ENCODE data around the gene TMEM86B. TPM values are rescaled to one million over a fixed set of nuclear protein-coding genes. Genes with fewer than 3 reads are reported as not detected.

Gene TMEM86B
- total RNA-seq, 1 donor from 2014 or later = 3.9 TPM

DNA sequence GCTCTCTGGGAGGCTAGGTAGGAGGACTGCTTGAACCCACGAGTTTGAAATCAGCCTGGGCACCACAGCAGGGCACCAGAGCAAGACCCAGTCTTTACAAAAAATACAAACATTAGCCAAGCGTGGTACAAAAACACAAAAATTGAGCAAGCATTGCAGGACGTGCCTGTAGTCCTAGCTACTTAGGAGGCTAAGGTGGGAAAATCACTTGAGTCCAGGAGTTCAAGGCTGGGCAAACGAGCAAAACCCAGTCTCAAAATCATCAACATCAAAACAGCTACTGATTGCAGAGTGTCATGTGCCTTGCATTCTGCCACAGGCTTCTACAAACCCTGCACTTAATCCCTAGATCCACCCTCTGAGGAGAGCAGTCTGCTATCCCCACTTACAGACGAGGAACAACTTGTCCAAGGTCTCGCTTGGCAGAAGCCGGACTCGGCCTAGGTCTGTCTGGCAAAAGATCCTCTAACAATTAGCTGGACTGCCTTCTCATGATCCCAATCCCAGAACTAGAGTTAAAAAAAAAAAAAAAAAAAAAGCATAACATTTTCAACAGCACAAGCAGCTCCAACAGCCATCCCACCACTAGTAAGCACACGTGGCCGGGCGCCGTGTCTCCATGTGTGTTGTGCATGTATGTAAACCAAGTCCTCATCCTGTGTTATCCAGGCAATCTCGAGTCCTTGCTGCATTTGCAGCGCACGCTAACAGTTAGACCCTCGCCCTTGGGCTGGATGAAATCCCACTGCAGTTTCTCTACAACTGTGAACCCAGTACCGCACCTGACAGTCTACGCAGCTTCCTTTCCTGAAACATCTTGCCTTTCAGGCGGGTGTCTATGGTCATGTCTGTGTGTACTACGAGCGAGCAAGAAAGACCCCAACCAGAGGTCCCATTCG lies 28.2 kb upstream of the TMEM86B start:
- DNase-seq (ENCODE audit: low read depth) = no peak
- Mint-ChIP-seq H3K4me3 (ENCODE audit: unreplicated experiment) (peak overlapping the region; percentile 99), H3K27me3 (ENCODE audit: low read depth, unreplicated experiment) (no peaks in the 10 kb centered on the region), H3K9me3 (ENCODE audit: unreplicated experiment) (no peaks in the 10 kb centered on the region), H3K27ac (ENCODE audit: unreplicated experiment) (peak overlapping the region; percentile 80), H3K4me1 (ENCODE audit: low read depth, unreplicated experiment) (peaks cover 30% of the 10 kb centered on the region), H3K36me3 (ENCODE audit: low read depth, unreplicated experiment) (peaks cover 1% of the 10 kb centered on the region)
- H4K20me1 ChIP-seq (ENCODE audit: insufficient read depth, low read length) = peaks cover 64% of the 10 kb centered on the region
- H3K4me3 ChIP-seq (ENCODE audit: insufficient read depth, low read depth, low read length) = peak overlapping the region; percentile 85
- peak overlapping the region; percentile 96 for H3K9ac ChIP-seq (ENCODE audit: low read length)
- H3K27me3 ChIP-seq (ENCODE audit: insufficient read depth, low read length) = no peaks in the 10 kb centered on the region
- H3K4me1 ChIP-seq (ENCODE audit: insufficient read depth, low read length) = peaks cover 36% of the 10 kb centered on the region
- H3K36me3 ChIP-seq (ENCODE audit: insufficient read depth, low read length) = no peaks in the 10 kb centered on the region
- peaks cover 70% of the 10 kb centered on the region for H3K79me2 ChIP-seq (ENCODE audit: insufficient read depth, low read length)
- FAIRE-seq = no peak
- no peak overlapping the region for H2AFZ ChIP-seq (ENCODE audit: low read depth, low read length)
- H3K27ac ChIP-seq (ENCODE audit: low read depth, low read length) = no peak overlapping the region
- TF ChIP-seq, protein P1, sequence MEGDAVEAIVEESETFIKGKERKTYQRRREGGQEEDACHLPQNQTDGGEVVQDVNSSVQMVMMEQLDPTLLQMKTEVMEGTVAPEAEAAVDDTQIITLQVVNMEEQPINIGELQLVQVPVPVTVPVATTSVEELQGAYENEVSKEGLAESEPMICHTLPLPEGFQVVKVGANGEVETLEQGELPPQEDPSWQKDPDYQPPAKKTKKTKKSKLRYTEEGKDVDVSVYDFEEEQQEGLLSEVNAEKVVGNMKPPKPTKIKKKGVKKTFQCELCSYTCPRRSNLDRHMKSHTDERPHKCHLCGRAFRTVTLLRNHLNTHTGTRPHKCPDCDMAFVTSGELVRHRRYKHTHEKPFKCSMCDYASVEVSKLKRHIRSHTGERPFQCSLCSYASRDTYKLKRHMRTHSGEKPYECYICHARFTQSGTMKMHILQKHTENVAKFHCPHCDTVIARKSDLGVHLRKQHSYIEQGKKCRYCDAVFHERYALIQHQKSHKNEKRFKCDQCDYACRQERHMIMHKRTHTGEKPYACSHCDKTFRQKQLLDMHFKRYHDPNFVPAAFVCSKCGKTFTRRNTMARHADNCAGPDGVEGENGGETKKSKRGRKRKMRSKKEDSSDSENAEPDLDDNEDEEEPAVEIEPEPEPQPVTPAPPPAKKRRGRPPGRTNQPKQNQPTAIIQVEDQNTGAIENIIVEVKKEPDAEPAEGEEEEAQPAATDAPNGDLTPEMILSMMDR (IDR thresholded peaks at IDR 0.05; ENCODE audit: insufficient read depth, low read depth, low read length) = no peak
- TF ChIP-seq EZH2 (IDR thresholded peaks at IDR 0.05; ENCODE audit: insufficient read depth, low read length) = no peak
- H3K4me2 ChIP-seq (ENCODE audit: low read length) = peak overlapping the region; percentile 100
- no peaks in the 10 kb centered on the region for H3K9me3 ChIP-seq (ENCODE audit: insufficient read depth, low read depth, low read length)

DNA sequence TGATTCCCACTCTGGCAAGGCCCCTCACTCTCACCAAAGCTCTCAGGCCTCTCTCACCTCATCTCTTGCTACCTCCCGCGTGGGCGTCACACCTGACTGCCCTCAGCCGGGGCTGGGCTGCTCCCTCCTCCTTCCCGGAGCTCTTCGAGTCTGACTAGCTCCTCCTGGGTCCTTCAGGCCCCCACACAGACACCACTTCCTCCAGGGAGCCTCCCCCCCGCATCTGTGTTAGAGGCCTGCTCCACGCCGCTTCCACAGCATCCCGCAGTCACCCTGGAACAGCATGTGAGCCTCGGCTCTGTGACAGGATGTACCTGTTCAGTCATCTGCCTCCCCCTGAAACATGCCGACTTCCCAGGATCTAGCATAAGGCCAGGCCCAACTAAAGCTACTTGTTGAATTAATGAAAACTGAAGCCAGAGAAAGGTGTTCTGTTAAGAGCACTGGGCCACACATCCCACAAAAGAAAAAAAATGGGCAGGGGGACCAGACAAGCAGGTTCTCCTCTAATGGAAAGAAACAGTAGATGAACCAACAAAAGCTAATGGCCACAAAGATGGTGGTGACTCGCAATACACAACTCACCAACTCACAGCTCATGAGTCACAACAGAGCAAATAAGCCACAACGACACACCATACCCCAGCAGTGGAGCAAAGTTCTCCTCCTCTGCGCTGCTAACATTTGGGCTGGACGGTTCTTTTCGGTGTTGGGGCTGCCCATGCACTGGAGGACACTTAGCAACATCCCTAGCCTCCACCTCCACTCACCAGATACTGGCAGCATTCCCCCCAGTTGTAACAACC lies 27.3 kb upstream of the TMEM86B start:
- no peaks in the 10 kb centered on the region for H3K27me3 ChIP-seq (ENCODE audit: insufficient read depth, low read length)
- peak overlapping the region; percentile 19 for H3K4me3 ChIP-seq (ENCODE audit: insufficient read depth, low read depth, low read length)
- H3K9me3 ChIP-seq (ENCODE audit: insufficient read depth, low read depth, low read length) = no peaks in the 10 kb centered on the region
- TF ChIP-seq, protein P1 (IDR thresholded peaks at IDR 0.05; ENCODE audit: insufficient read depth, low read depth, low read length) = no peak
- H3K9ac ChIP-seq (ENCODE audit: low read length) = no peak overlapping the region
- H3K27ac ChIP-seq (ENCODE audit: low read depth, low read length) = no peak overlapping the region
- H4K20me1 ChIP-seq (ENCODE audit: insufficient read depth, low read length) = peaks cover 74% of the 10 kb centered on the region
- Mint-ChIP-seq H3K36me3 (ENCODE audit: low read depth, unreplicated experiment) (peaks cover 6% of the 10 kb centered on the region), H3K27ac (ENCODE audit: unreplicated experiment) (peak overlapping the region; percentile 80), H3K4me3 (ENCODE audit: unreplicated experiment) (peak overlapping the region; percentile 99), H3K9me3 (ENCODE audit: unreplicated experiment) (no peaks in the 10 kb centered on the region), H3K4me1 (ENCODE audit: low read depth, unreplicated experiment) (peaks cover 40% of the 10 kb centered on the region), H3K27me3 (ENCODE audit: low read depth, unreplicated experiment) (no peaks in the 10 kb centered on the region)
- H3K4me2 ChIP-seq (ENCODE audit: low read length) = peak overlapping the region; percentile 100
- peaks cover 43% of the 10 kb centered on the region for H3K4me1 ChIP-seq (ENCODE audit: insufficient read depth, low read length)
- H3K36me3 ChIP-seq (ENCODE audit: insufficient read depth, low read length) = no peaks in the 10 kb centered on the region
- FAIRE-seq (no peak), DNase-seq (ENCODE audit: low read depth) (peak; percentile 26)
- no peak overlapping the region for H2AFZ ChIP-seq (ENCODE audit: low read depth, low read length)
- H3K79me2 ChIP-seq (ENCODE audit: insufficient read depth, low read length) = peaks cover 79% of the 10 kb centered on the region
